Naive thymus-derived CD4-positive, alpha-beta T cell (primary cell): ENCODE measurements around the gene TST. TPM values are rescaled to one million over a fixed set of nuclear protein-coding genes. Genes with fewer than 3 reads are reported as not detected.

Experiments
- ATAC-seq: fragments of 150-1000 bp; cut with Tn5 transposase; 2 replicates; pipeline ENCODE4 v1.10.0; 2021; ENCODE audit warnings: mild to moderate bottlenecking, moderate library complexity
- CTCF ChIA-PET: fragments of 350-600 bp; sonication (Branson Sonifier 250); formaldehyde crosslinking; loops from one replicate; lab custom pipeline; 2021; ENCODE audit warnings: antibody characterized with exemption; lab: Charles Lee
- POLR2A ChIA-PET: fragments of 350-600 bp; sonication (Branson Sonifier 250); formaldehyde crosslinking; loops from one replicate; lab custom pipeline; 2021; ENCODE audit warnings: antibody characterized with exemption, inconsistent platforms; lab: Charles Lee
- DNase-seq, 9 donors: peaks; one replicate each; pipeline versions ENCODE4 v3.0.0 to v3.0.0-alpha.2; 2020 to 2022; ENCODE audit warnings: mixed read lengths in 1 of 9
- H3K27ac ChIP-seq: one replicate; pipeline ENCODE4 v1.7.0; 2013; ENCODE audit warnings: mild to moderate bottlenecking, low read depth, low read length, moderate library complexity
- H3K27me3 ChIP-seq, 2 donors: one replicate each; pipeline ENCODE4 v1.7.0; 2013; ENCODE audit warnings: low read length in 2 of 2, mild to moderate bottlenecking in 2 of 2, moderate library complexity in 2 of 2; ENCODE audit not compliant: control insufficient read depth in 2 of 2, insufficient read depth in 2 of 2
- H3K36me3 ChIP-seq, 3 experiments: 1 replicate in 2 of 3; 2 replicates in 1 of 3; pipeline ENCODE4 v1.7.0; 2013; ENCODE audit warnings: low read length in 3 of 3, mild to moderate bottlenecking in 3 of 3, moderate library complexity in 1 of 3; ENCODE audit not compliant: insufficient read depth in 3 of 3, control insufficient read depth in 2 of 3
- H3K4me1 ChIP-seq, 2 donors: one replicate each; pipeline ENCODE4 v1.7.0; 2013; ENCODE audit warnings: low read length in 2 of 2, mild to moderate bottlenecking in 2 of 2, moderate library complexity in 1 of 2; ENCODE audit not compliant: control insufficient read depth in 2 of 2, insufficient read depth in 2 of 2
- H3K4me3 ChIP-seq: 2 replicates; pipeline ENCODE4 v1.7.0; 2013; ENCODE audit warnings: mild to moderate bottlenecking, low read length
- H3K9me3 ChIP-seq, 3 experiments: 1 replicate in 2 of 3; 2 replicates in 1 of 3; pipeline ENCODE4 v1.7.0; 2013; ENCODE audit warnings: low read length in 3 of 3; ENCODE audit not compliant: control insufficient read depth in 2 of 3
- H3K27ac Mint-ChIP-seq, 9 donors: one replicate each; pipeline ENCODE4 v1.8.0; 2020 to 2022; ENCODE audit warnings: mixed read lengths in 9 of 9, mild to moderate bottlenecking in 8 of 9, moderate library complexity in 5 of 9, inconsistent platforms in 2 of 9
- H3K27me3 Mint-ChIP-seq, 5 donors: one replicate each; pipeline ENCODE4 v1.8.0; 2021 to 2022; ENCODE audit warnings: mixed read lengths in 5 of 5, mild to moderate bottlenecking in 1 of 5
- H3K36me3 Mint-ChIP-seq, 5 donors: one replicate each; pipeline ENCODE4 v1.8.0; 2020 to 2022; ENCODE audit warnings: mixed read lengths in 5 of 5, mild to moderate bottlenecking in 3 of 5, inconsistent platforms in 1 of 5
- H3K4me1 Mint-ChIP-seq, 7 donors: one replicate each; pipeline ENCODE4 v1.8.0; 2020 to 2022; ENCODE audit warnings: mixed read lengths in 7 of 7, mild to moderate bottlenecking in 3 of 7, inconsistent platforms in 1 of 7
- H3K4me3 Mint-ChIP-seq, 10 donors: one replicate each; pipeline ENCODE4 v1.8.0; 2020 to 2022; ENCODE audit warnings: mild to moderate bottlenecking in 10 of 10, mixed read lengths in 10 of 10, moderate library complexity in 6 of 10, inconsistent platforms in 2 of 10
- H3K9me3 Mint-ChIP-seq, 11 donors: one replicate each; pipeline ENCODE4 v1.8.0; 2020 to 2022; ENCODE audit warnings: mixed read lengths in 11 of 11, mild to moderate bottlenecking in 4 of 11, inconsistent platforms in 1 of 11, moderate library complexity in 1 of 11
- intact Hi-C, 2 donors: fragments of 100-400 bp; cut with micrococcal nuclease; formaldehyde crosslinking; loops; one replicate each; pipeline ENCODE4 v1.15.1; 2023
- polyA plus RNA-seq, 2 donors: library from polyadenylated mRNA; unstranded; fragments of 300-500 nt; fragmentation: Illumina TruSeq; gene quantifications; one replicate each; pipeline ENCODE4 v1.2.3, GENCODE V29; 2021
- total RNA-seq, 6 experiments: library from RNA in 5 of 6; stranded (reverse) in 5 of 6; gene quantifications; 1 replicate in 5 of 6; 2 replicates in 1 of 6; pipeline ENCODE4 v1.2.3 and lab custom pipeline; 2021 to 2026

TST gene
- total and polyA plus RNA-seq, 7 experiments from 2014 or later, result 0.22 to 6.1 (median 0.43) TPM; not detected in 1

DNA sequence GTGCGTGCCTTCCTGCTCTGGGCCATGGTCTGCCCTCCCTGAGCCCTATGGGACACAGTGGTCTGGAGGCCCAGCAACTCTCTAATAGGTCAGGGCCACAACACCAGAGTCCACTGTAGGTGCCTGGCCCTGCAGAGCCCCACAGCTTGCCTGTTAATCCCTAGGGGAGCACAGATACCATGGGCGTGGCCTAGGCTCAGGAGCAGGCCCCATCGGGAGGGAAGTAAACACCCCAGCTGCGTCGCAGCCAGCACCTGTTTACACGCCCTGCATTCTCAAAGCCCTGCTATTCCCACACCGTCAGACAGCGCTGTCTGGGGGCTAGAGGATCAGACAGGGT is 34.8 kb upstream of the TST start:
- Histone ChIP-seq H3K4me3 (no peak overlapping the region), H3K4me1 (peaks cover 0 to 7% of the 10 kb centered on the region in 2 donors), H3K36me3 (peaks cover 0 to 46% (median 3%) of the 10 kb centered on the region in 3 experiments), H3K27me3 (no peaks in the 10 kb centered on the region), H3K27ac (no peak overlapping the region), H3K9me3 (no peaks in the 10 kb centered on the region)
- H3K36me3 Mint-ChIP-seq, result peaks cover 0 to 26% (median 0%) of the 10 kb centered on the region in 5 donors
- CTCF ChIA-PET, result interaction anchor here (0.6 kb wide), 1 partner anchor 46 kb away, joined by 3 read pairs; no protein-coding TSS in a partner anchor
- no peaks in the 10 kb centered on the region for H3K27me3 Mint-ChIP-seq
- no peaks in the 10 kb centered on the region for H3K9me3 Mint-ChIP-seq
- intact Hi-C loops, result no loop called here
- no peak for ATAC-seq
- H3K4me3 Mint-ChIP-seq, result peak overlapping the region in 4 of 10 donors; percentile 22 to 58 (median 29)
- no peak for DNase-seq
- POLR2A ChIA-PET, result interaction anchor here (0.6 kb wide), 1 partner anchor 96 kb away, joined by 3 read pairs; the partner anchor contains the start of gene IL2RB
- H3K4me1 Mint-ChIP-seq, result peaks cover 5 to 18% (median 14%) of the 10 kb centered on the region in 7 donors
- H3K27ac Mint-ChIP-seq, result no peak overlapping the region

DNA sequence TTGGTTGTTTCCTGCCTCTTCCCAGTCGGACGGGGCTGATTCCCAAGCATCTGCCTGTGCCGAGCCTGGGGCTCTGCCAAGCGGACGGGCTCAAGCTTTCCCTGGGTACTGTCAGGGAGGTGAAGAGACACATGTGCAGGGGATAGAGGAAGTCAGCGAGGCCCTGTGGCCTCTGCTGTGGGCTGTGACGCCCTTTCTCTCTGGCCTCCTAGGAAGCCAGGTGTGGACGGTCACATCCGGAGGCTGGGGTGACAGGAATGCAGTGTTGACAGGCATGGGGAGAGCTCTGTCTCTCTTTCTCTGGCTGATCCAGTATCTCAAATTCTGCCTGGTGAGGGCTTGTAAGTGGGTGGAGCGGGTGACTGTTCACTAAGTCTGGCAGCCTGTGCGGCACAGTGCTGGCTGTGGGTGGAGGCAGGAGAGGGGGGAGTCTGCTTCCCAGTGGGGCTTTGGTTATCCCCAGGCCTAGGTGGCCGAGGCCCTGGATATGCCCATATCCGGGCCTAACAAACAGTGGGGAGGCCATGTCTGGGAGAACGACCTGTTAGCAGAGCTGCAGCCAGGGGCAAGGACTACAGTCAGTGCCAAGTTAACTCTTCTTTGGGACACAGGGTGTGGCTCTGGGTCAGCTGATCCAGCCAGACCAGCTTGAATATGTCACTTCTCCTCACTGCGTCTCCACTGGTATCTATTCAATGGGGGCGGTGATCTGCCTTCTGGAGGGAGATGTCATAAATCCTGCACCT is 34.2 kb upstream of the TST start:
- H3K4me3 ChIP-seq, result no peak overlapping the region
- peaks cover 0 to 40% (median 3%) of the 10 kb centered on the region in 3 experiments for H3K36me3 ChIP-seq
- H3K36me3 Mint-ChIP-seq, result peaks cover 0 to 26% (median 0%) of the 10 kb centered on the region in 5 donors
- no peak overlapping the region for H3K27ac Mint-ChIP-seq
- H3K4me1 ChIP-seq, result peaks cover 0 to 7% of the 10 kb centered on the region in 2 donors
- H3K4me3 Mint-ChIP-seq, result peak overlapping the region in 6 of 10 donors; percentile 22 to 94 (median 82)
- H3K9me3 ChIP-seq, result no peaks in the 10 kb centered on the region
- peaks cover 5 to 18% (median 14%) of the 10 kb centered on the region in 7 donors for H3K4me1 Mint-ChIP-seq
- no peaks in the 10 kb centered on the region for H3K27me3 ChIP-seq
- ChIA-PET CTCF (interaction anchor here (0.6 kb wide), 1 partner anchor 46 kb away, joined by 3 read pairs; no protein-coding TSS in a partner anchor), POLR2A (no interaction called here)
- intact Hi-C loops, result no loop called here
- H3K27ac ChIP-seq, result no peak overlapping the region
- no peak for DNase-seq
- ATAC-seq, result no peak
- no peaks in the 10 kb centered on the region for H3K9me3 Mint-ChIP-seq
- H3K27me3 Mint-ChIP-seq, result no peaks in the 10 kb centered on the region

DNA sequence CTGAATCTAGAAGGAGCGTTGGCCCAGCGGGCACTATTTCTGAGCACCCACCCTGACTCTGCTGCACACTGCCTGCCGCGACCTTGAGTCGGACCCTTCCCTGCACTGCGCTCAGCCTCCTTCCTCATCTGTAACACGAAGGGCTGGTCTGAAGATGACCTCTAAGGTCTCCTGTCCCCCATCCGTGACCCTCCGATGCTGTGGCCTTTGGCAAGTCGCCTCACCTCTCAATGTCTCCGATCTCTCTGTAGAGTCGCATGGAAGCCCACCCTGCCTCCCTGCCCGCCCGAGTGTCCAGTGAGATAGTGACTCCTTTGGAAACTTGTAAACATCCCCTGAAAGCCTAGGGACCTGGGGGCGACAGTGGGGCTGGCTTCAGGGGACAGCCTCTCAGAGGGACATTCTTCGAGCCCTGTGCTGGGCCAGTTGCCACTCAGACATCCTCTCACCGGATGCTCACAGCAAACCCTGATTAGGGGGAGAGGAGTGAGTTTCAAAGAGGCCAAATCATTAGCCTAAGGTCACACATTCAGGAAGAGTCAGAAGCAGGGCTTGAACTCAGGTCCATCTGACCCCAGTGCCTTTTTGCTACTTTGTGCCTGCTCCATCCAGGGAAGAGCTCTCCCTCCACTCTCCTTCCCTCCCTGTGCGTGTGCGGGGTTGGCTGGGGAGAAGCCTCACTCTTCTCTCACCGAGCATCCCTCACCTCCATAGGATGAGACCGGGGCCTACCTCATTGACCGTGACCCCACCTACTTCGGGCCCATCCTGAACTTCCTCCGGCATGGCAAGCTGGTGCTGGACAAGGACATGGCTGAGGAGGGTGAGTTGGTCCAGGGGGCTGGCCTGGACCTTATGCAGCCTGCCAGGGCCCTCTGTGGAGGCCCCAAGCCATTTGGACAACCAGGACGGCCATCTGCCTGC is 33.4 kb upstream of the TST start:
- H3K27ac Mint-ChIP-seq, result peak overlapping the region in 8 of 9 donors; percentile 40 to 89 (median 80)
- peaks cover 5 to 15% (median 14%) of the 10 kb centered on the region in 7 donors for H3K4me1 Mint-ChIP-seq
- no peaks in the 10 kb centered on the region for H3K27me3 Mint-ChIP-seq
- H3K27me3 ChIP-seq, result no peaks in the 10 kb centered on the region
- H3K36me3 ChIP-seq, result peaks cover 0 to 32% (median 0%) of the 10 kb centered on the region in 3 experiments
- H3K9me3 ChIP-seq, result no peaks in the 10 kb centered on the region
- ChIA-PET POLR2A (interaction anchor here (1.0 kb wide), 1 partner anchor 212 kb away, joined by 5 read pairs; no protein-coding TSS in a partner anchor), CTCF (no interaction called here)
- ATAC-seq (no peak), DNase-seq (no peak)
- H3K36me3 Mint-ChIP-seq, result peaks cover 0 to 22% (median 0%) of the 10 kb centered on the region in 5 donors
- H3K4me1 ChIP-seq, result peaks cover 0 to 7% of the 10 kb centered on the region in 2 donors
- peak overlapping the region; percentile 73 to 94 (median 86) for H3K4me3 Mint-ChIP-seq
- H3K9me3 Mint-ChIP-seq, result no peaks in the 10 kb centered on the region
- peak overlapping the region; percentile 72 for H3K27ac ChIP-seq
- peak overlapping the region; percentile 74 for H3K4me3 ChIP-seq
- intact Hi-C loops, result no loop called here

DNA sequence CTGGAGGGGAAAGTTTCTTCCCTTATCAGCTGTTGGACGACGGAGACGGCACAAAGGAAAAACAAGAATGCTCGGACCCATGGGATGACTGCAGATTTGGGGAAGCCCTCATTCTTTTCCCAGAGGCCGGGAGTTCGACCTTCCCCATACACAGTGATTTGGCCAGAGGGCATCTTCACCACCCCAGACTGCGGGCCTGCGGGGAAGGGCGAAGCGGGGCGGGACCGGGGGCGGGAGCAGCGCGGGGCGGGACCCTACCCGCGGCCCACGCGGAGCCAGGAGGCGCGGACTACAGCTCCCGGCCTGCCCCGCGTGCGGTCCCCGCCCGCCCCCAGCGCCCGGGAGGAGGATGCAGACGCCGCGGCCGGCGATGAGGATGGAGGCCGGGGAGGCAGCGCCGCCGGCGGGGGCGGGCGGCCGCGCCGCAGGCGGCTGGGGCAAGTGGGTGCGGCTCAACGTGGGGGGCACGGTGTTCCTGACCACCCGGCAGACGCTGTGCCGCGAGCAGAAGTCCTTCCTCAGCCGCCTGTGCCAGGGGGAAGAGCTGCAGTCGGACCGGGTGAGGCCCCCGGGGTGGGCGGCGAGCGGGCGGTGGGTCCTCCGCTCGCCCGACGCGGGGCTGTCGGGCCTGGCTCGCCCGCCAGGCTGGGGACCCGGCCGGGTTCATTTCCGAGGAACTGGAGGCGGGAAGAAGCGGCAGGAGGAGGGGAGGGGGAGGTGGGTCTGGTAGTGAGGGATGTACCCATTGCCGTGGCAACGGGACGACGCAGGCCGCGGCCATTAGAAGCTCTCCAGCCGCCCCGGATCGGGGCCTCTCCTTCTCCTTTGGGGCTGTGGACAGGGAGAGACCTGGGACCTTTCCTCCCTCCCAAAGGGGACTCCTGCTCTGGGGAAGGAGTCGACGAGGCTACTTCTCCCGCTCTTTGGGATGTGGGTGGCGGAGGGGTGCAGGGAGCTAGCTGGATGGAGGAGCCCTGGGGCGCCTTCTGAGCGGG is 32.4 kb upstream of the TST start, which contains the start of gene KCTD17:
KCTD17 (plus strand) TSS at position 352 of the 995 bp plus-strand sequence; CDS start at position 371, 19 bp downstream.
- peak within 1 kb of the TSS in 8 of 9 donors; percentile 40 to 89 (median 80) for H3K27ac Mint-ChIP-seq
- H3K27ac ChIP-seq, result peak within 1 kb of the TSS; percentile 72
- H3K9me3 ChIP-seq, result no peaks in the 10 kb centered on the region
- peaks cover 0 to 7% of the 10 kb centered on the region in 2 donors for H3K4me1 ChIP-seq
- ATAC-seq (peak; percentile 99), DNase-seq (peak; percentile 50 to 87 (median 67))
- intact Hi-C loops, result loop anchor here (1.0 to 2.0 kb wide), 4 partner anchors 71 to 522 kb away; partner anchors contain the start of genes EIF3D (in 2 of the 2) and IFT27 (in 1 of the 2)
- peaks cover 5 to 15% (median 14%) of the 10 kb centered on the region in 7 donors for H3K4me1 Mint-ChIP-seq
- CTCF ChIA-PET, result interaction anchor here (1.0 kb wide), 1 partner anchor 36 kb away, joined by 3 read pairs; no protein-coding TSS in a partner anchor
- H3K9me3 Mint-ChIP-seq, result no peaks in the 10 kb centered on the region
- H3K27me3 ChIP-seq, result no peaks in the 10 kb centered on the region
- H3K36me3 Mint-ChIP-seq, result peaks cover 0 to 15% (median 0%) of the 10 kb centered on the region in 5 donors
- H3K27me3 Mint-ChIP-seq, result no peaks in the 10 kb centered on the region
- POLR2A ChIA-PET, result interaction anchor here (0.6 to 1.0 kb wide), 4 partner anchors 28 to 275 kb away, joined by 3 to 5 read pairs (median 4); partner anchors contain the start of gene IFT27
- H3K4me3 Mint-ChIP-seq, result peak within 1 kb of the TSS; percentile 73 to 94 (median 86)
- H3K4me3 ChIP-seq, result peak within 1 kb of the TSS; percentile 74
- peaks cover 0 to 22% (median 0%) of the 10 kb centered on the region in 3 experiments for H3K36me3 ChIP-seq

DNA sequence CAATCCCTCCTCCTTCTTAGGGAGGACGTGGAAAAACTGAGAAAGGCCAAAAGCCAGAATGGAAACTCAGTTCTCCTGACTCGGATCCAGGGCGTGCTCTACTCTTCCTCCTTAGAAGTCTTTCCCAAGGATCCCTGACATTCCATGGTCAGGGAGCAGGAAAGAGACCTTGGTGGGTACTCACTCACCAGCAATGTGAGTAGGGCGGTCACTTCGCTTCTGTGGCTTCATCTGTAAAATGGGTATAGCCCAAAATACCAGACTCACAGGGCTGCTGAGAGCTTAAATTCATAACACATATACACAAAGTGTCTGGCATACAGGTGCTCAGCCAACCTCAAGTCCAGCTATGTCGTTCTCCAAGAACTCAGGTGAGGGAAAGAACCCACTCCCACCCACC is 31.7 kb upstream of the TST start:
- no peaks in the 10 kb centered on the region for H3K9me3 ChIP-seq
- no peak for ATAC-seq
- ChIA-PET CTCF (interaction anchor here (1.0 kb wide), 1 partner anchor 35 kb away, joined by 3 read pairs; no protein-coding TSS in a partner anchor), POLR2A (interaction anchor here (0.7 to 0.9 kb wide), 3 partner anchors 29 to 275 kb away, joined by 4 read pairs; partner anchors contain the start of gene IFT27)
- DNase-seq, result no peak
- Mint-ChIP-seq H3K27ac (no peak overlapping the region), H3K9me3 (no peaks in the 10 kb centered on the region), H3K4me3 (peak overlapping the region; percentile 41 to 90 (median 78)), H3K27me3 (no peaks in the 10 kb centered on the region), H3K36me3 (peaks cover 0 to 10% (median 0%) of the 10 kb centered on the region in 5 donors), H3K4me1 (peaks cover 5 to 15% (median 14%) of the 10 kb centered on the region in 7 donors)
- no peak overlapping the region for H3K4me3 ChIP-seq
- no peaks in the 10 kb centered on the region for H3K27me3 ChIP-seq
- peaks cover 0 to 7% of the 10 kb centered on the region in 2 donors for H3K4me1 ChIP-seq
- intact Hi-C loops, result loop anchor here (1.0 to 2.0 kb wide), 4 partner anchors 72 to 522 kb away; partner anchors contain the start of genes EIF3D (in 2 of the 2) and IFT27 (in 1 of the 2)
- peaks cover 0 to 14% (median 0%) of the 10 kb centered on the region in 3 experiments for H3K36me3 ChIP-seq
- no peak overlapping the region for H3K27ac ChIP-seq
